HG02763 (cell line): Measurements from ENCODE around the gene NLRC4.
"Not testable (repeated sequence)": the region's sequence is repeated elsewhere in the genome, so short reads cannot be mapped to it uniquely, and the experiment has no call there.

ENCODE experiments used
- ATAC-seq: cut with Tn5 transposase; IDR thresholded peaks from one replicate; pipeline ENCODE4 v1.9.1; 2021; ENCODE audit warnings: mild to moderate bottlenecking, moderate library complexity; ENCODE audit not compliant: unreplicated experiment

Gene NLRC4

GRCh38 chr2:32264422-32265105 is at the start of gene NLRC4:
NLRC4 (minus strand) TSS chr2:32264886; CDS start chr2:32256775, 8,111 bp downstream.
- ATAC-seq: peak; percentile 80

- no peak for ATAC-seq
Measured at GRCh38 chr2:32310577-32310976, 45.9 kb upstream of the NLRC4 start.

- ATAC-seq: not testable (repeated sequence)
Measured at GRCh38 chr2:32293966-32294562, 29.4 kb upstream of the NLRC4 start.

- ATAC-seq: not testable (repeated sequence)
Measured at GRCh38 chr2:32293493-32293892, 28.8 kb upstream of the NLRC4 start.

- no peak for ATAC-seq
Measured at GRCh38 chr2:32291746-32292145, 27.1 kb upstream of the NLRC4 start.

- no peak for ATAC-seq
Measured at GRCh38 chr2:32290000-32290339, 25.3 kb upstream of the NLRC4 start.

GRCh38 chr2:32289165-32289999 is 24.7 kb upstream of the NLRC4 start:
- ATAC-seq: no peak

GRCh38 chr2:32284321-32284720 is 19.6 kb upstream of the NLRC4 start:
- no peak for ATAC-seq

GRCh38 chr2:32278478-32278853 is 13.8 kb upstream of the NLRC4 start:
- ATAC-seq: no peak

GRCh38 chr2:32277674-32278477 is 13.2 kb upstream of the NLRC4 start, which contains the start of gene YIPF4:
YIPF4 (plus strand) TSS chr2:32277904; CDS start chr2:32278156, 252 bp downstream.
- peak; percentile 100 for ATAC-seq

GRCh38 chr2:32277363-32277673 is 12.6 kb upstream of the NLRC4 start:
- no peak for ATAC-seq

GRCh38 chr2:32275790-32276189 is 11.1 kb upstream of the NLRC4 start:
- ATAC-seq: not testable (repeated sequence)

GRCh38 chr2:32274289-32274688 is 9.6 kb upstream of the NLRC4 start:
- ATAC-seq: no peak

- no peak for ATAC-seq
Measured at GRCh38 chr2:32272279-32272678, 7.6 kb upstream of the NLRC4 start.

GRCh38 chr2:32271063-32271462 is 6.4 kb upstream of the NLRC4 start:
- no peak for ATAC-seq

- no peak for ATAC-seq
Measured at GRCh38 chr2:32262105-32262504, 2.6 kb downstream of the NLRC4 start.

GRCh38 chr2:32260376-32260775 is 4.3 kb downstream of the NLRC4 start:
- no peak for ATAC-seq

GRCh38 chr2:32258242-32258641 is 6.4 kb downstream of the NLRC4 start:
- ATAC-seq: no peak

GRCh38 chr2:32250290-32250689 is 14.4 kb downstream of the NLRC4 start:
- ATAC-seq: no peak

- ATAC-seq: no peak
Measured at GRCh38 chr2:32249731-32250236, 14.9 kb downstream of the NLRC4 start.

- no peak for ATAC-seq
Measured at GRCh38 chr2:32248299-32248698, 16.4 kb downstream of the NLRC4 start.
